ENCODE measurements around the gene CRYZL1.
"Not testable (repeated sequence)": the region's sequence is repeated elsewhere in the genome, so short reads cannot be mapped to it uniquely, and the experiment has no call there.

The CRYZL1 gene

DNA sequence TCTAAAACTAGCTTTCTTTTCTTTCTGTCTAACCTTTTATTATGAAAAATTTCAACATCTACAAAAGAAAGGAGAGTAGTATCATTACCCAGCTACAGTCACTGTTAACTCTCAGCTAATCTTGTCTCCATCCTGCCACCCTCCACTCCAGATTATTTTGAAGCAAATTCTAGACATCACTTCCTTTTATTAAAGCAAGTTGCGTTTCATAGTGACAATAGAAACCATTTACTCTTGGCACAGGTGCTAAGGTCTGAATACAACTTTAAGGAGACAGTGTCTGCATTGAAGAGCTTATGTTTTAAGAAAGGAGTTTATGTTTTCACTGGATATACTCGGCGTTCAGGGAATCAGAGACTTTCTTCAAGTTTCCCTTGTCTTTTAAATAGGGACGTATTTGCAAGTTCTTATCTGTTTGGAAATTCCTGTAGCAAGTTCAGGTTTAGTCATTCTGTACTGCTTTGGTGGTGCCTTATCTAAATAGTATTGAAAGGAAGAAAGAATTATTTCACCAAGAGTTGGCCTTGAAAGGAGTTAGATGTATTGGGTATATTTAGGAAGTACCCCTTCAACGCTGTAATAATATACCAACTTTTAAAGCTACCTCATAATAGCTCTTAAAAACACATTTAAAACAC, 43.5 kb upstream of the CRYZL1 start:
- H3K4me3 ChIP-seq (ENCODE audit: low read length), result no peak overlapping the region
- TF ChIP-seq, protein P1, sequence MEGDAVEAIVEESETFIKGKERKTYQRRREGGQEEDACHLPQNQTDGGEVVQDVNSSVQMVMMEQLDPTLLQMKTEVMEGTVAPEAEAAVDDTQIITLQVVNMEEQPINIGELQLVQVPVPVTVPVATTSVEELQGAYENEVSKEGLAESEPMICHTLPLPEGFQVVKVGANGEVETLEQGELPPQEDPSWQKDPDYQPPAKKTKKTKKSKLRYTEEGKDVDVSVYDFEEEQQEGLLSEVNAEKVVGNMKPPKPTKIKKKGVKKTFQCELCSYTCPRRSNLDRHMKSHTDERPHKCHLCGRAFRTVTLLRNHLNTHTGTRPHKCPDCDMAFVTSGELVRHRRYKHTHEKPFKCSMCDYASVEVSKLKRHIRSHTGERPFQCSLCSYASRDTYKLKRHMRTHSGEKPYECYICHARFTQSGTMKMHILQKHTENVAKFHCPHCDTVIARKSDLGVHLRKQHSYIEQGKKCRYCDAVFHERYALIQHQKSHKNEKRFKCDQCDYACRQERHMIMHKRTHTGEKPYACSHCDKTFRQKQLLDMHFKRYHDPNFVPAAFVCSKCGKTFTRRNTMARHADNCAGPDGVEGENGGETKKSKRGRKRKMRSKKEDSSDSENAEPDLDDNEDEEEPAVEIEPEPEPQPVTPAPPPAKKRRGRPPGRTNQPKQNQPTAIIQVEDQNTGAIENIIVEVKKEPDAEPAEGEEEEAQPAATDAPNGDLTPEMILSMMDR (IDR thresholded peaks at IDR 0.05; ENCODE audit: insufficient read depth, low read depth, low read length, missing control alignments), result no peak
- DNase-seq (ENCODE audit: low read depth), result peak; percentile 32

- TF ChIP-seq, protein P1 (IDR thresholded peaks at IDR 0.05; ENCODE audit: insufficient read depth, low read depth, low read length, missing control alignments), result no peak
- no peak for DNase-seq (ENCODE audit: low read depth)
- no peak overlapping the region for H3K4me3 ChIP-seq (ENCODE audit: low read length)
These were observed 42.5 kb upstream of the CRYZL1 start for GRCh38 chr21:33684068-33684467.

DNA sequence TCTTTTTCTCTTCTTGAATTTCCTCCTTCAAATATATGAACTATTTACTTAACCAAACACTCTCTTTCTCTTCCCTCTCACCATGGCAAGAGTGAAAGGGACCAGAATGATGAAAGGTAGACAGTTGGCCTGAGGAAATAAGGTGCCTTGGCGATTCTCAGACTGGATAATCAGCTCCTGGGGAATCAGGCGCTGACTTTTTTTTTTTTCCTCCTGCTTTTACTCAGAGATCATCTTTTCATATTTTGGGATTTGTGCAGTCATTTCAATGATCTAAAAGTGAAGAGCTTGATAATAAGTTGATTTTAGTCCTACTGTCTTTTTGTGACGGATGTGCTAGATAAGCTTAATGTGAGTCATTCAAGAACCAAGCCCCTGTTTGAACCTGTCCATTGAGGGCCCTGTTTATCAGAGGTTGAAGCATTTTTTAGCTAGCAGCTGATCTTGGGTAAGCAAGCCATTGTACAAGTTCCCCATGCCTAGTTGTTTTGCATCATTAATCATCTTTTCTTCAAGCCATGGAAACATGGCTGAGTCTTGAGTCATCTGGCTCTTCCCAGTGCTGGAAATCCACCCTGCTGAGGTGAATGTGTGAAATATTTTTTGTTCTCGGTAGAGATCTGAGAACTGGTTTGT, 41.6 kb upstream of the CRYZL1 start:
- TF ChIP-seq, protein P1 (IDR thresholded peaks at IDR 0.05; ENCODE audit: insufficient read depth, low read depth, low read length, missing control alignments), result no peak
- no peak overlapping the region for H3K4me3 ChIP-seq (ENCODE audit: low read length)
- peak; percentile 97 for DNase-seq (ENCODE audit: low read depth)

DNA sequence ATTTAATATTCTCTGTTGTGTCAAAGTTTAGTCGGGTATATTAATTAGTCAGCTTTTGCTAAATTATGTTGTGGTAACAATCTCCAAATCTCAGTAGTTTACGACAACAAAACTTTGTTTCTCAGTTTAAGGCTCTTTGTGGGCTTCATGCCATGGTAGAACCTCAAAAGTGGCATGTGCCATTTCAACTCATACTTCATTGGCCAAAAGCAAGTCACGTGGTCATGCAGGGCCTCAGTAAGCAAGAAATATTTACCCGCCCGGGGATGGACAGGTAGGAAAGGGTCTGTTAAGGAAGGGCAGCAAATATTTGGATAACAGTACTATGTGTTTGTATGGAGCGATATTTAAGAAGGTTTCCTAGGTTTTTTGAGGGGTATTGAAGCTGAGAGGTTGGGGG, 39.3 kb upstream of the CRYZL1 start:
- no peak for DNase-seq (ENCODE audit: low read depth)
- H3K4me3 ChIP-seq (ENCODE audit: low read length), result no peak overlapping the region
- TF ChIP-seq, protein P1 (IDR thresholded peaks at IDR 0.05; ENCODE audit: insufficient read depth, low read depth, low read length, missing control alignments), result no peak

- TF ChIP-seq, protein P1 (IDR thresholded peaks at IDR 0.05; ENCODE audit: insufficient read depth, low read depth, low read length, missing control alignments), result no peak
- H3K4me3 ChIP-seq (ENCODE audit: low read length), result no peak overlapping the region
- DNase-seq (ENCODE audit: low read depth), result no peak
These were observed 35.9 kb upstream of the CRYZL1 start for GRCh38 chr21:33677450-33677849.

- H3K4me3 ChIP-seq (ENCODE audit: low read length); DNase-seq (ENCODE audit: low read depth): not testable (repeated sequence)
These were observed 35.1 kb upstream of the CRYZL1 start for GRCh38 chr21:33676666-33677065.

DNA sequence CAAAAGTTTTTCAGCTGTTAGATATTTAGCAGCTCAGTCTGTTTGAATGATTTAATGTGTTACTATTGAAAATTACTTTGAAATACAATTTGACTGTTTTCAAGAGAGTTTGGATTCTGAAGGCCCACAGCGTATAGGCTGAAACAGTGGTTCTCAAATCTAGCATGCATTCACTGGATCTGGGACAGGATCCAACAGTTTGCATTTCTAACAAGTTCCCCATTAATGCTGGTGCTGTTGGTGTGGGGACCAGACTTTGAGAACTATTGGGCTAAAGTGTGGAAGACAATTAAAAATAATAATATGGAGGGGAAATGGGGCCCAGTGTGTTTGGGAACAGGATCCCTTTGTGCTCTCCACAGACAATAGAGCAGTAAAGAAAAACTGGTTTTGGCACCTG, 32.7 kb upstream of the CRYZL1 start:
- no peak for DNase-seq (ENCODE audit: low read depth)
- H3K4me3 ChIP-seq (ENCODE audit: low read length), result no peak overlapping the region
- TF ChIP-seq, protein P1 (IDR thresholded peaks at IDR 0.05; ENCODE audit: insufficient read depth, low read depth, low read length, missing control alignments), result no peak

Measured in epithelial cell of esophagus (primary cell).